ENCODE data around the gene ISCA2. TPM values are rescaled to one million over a fixed set of nuclear protein-coding genes. Genes with fewer than 3 reads are reported as not detected.

ISCA2 gene
- total RNA-seq, 1 donor from 2014 or later = 16.9 TPM

GRCh38 chr14:74528886-74529285 lies 35.3 kb downstream of the ISCA2 start:
- Mint-ChIP-seq H3K27ac (ENCODE audit: unreplicated experiment) (no peak overlapping the region), H3K36me3 (ENCODE audit: low read depth) (peaks cover 26% of the 10 kb centered on the region), H3K27me3 (ENCODE audit: low read depth) (no peaks in the 10 kb centered on the region), H3K4me1 (ENCODE audit: low read depth) (peaks cover 32% of the 10 kb centered on the region), H3K4me3 (ENCODE audit: unreplicated experiment) (no peak overlapping the region), H3K9me3 (ENCODE audit: low read depth) (no peaks in the 10 kb centered on the region)
- no peak for DNase-seq (ENCODE audit: low spot score)
- TF ChIP-seq, protein P1, sequence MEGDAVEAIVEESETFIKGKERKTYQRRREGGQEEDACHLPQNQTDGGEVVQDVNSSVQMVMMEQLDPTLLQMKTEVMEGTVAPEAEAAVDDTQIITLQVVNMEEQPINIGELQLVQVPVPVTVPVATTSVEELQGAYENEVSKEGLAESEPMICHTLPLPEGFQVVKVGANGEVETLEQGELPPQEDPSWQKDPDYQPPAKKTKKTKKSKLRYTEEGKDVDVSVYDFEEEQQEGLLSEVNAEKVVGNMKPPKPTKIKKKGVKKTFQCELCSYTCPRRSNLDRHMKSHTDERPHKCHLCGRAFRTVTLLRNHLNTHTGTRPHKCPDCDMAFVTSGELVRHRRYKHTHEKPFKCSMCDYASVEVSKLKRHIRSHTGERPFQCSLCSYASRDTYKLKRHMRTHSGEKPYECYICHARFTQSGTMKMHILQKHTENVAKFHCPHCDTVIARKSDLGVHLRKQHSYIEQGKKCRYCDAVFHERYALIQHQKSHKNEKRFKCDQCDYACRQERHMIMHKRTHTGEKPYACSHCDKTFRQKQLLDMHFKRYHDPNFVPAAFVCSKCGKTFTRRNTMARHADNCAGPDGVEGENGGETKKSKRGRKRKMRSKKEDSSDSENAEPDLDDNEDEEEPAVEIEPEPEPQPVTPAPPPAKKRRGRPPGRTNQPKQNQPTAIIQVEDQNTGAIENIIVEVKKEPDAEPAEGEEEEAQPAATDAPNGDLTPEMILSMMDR (IDR thresholded peaks at IDR 0.05) = no peak

- peaks cover 17% of the 10 kb centered on the region for H3K4me1 Mint-ChIP-seq (ENCODE audit: low read depth)
- H3K27ac Mint-ChIP-seq (ENCODE audit: unreplicated experiment) = no peak overlapping the region
- no peaks in the 10 kb centered on the region for H3K27me3 Mint-ChIP-seq (ENCODE audit: low read depth)
- H3K9me3 Mint-ChIP-seq (ENCODE audit: low read depth) = no peaks in the 10 kb centered on the region
- TF ChIP-seq, protein P1 (IDR thresholded peaks at IDR 0.05) = no peak
- H3K4me3 Mint-ChIP-seq (ENCODE audit: unreplicated experiment) = no peak overlapping the region
- H3K36me3 Mint-ChIP-seq (ENCODE audit: low read depth) = peaks cover 27% of the 10 kb centered on the region
- no peak for DNase-seq (ENCODE audit: low spot score)
These were observed 37.4 kb downstream of the ISCA2 start for GRCh38 chr14:74531006-74531405.

DNA sequence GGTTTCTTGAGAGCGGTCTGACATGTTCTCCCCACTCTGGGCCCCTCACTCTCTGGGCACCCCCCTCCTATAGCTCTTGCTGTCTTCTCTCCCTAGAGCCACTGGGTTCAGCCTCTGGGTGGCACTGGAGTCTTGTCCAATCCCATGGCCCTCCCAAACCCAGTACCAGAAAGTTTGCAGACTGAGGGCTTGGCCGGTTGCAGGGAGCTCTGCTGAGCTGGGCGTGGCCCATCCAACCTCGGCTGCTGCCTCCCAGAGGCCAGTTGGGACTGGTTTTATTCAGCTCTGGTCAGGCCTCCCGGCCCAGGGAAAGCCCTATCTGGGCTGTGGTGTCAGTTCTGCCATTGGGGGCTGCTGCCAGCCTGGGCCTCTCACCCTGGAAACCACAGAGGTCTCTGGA lies 37.9 kb downstream of the ISCA2 start:
- H3K27me3 Mint-ChIP-seq (ENCODE audit: low read depth) = no peaks in the 10 kb centered on the region
- peaks cover 18% of the 10 kb centered on the region for H3K4me1 Mint-ChIP-seq (ENCODE audit: low read depth)
- peaks cover 25% of the 10 kb centered on the region for H3K36me3 Mint-ChIP-seq (ENCODE audit: low read depth)
- TF ChIP-seq, protein P1 (IDR thresholded peaks at IDR 0.05) = peak; percentile 65
- no peak overlapping the region for H3K27ac Mint-ChIP-seq (ENCODE audit: unreplicated experiment)
- DNase-seq (ENCODE audit: low spot score) = no peak
- H3K9me3 Mint-ChIP-seq (ENCODE audit: low read depth) = no peaks in the 10 kb centered on the region
- H3K4me3 Mint-ChIP-seq (ENCODE audit: unreplicated experiment) = no peak overlapping the region

DNA sequence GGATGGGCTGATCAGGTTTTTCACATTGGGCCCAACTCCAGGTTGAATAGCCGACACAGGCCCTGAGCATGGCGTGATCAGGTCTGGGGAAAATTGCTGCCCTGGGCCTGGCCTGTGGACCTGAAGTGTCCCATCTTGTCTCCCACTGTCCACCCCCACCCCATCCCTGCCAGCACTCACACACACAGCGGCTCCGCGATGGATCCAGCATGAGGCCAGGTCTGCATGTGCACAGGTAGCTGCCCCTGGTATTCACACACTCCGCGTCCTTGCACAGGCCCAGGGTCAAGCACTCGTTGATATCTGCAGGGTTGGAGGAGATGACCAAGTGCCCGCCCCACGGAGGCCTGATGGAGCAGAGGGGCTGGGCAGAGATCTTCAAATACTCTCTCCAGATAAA lies 38.7 kb downstream of the ISCA2 start:
- H3K27me3 Mint-ChIP-seq (ENCODE audit: low read depth) = no peaks in the 10 kb centered on the region
- peaks cover 17% of the 10 kb centered on the region for H3K4me1 Mint-ChIP-seq (ENCODE audit: low read depth)
- H3K4me3 Mint-ChIP-seq (ENCODE audit: unreplicated experiment) = no peak overlapping the region
- DNase-seq (ENCODE audit: low spot score) = no peak
- no peaks in the 10 kb centered on the region for H3K9me3 Mint-ChIP-seq (ENCODE audit: low read depth)
- peaks cover 25% of the 10 kb centered on the region for H3K36me3 Mint-ChIP-seq (ENCODE audit: low read depth)
- TF ChIP-seq, protein P1 (IDR thresholded peaks at IDR 0.05) = no peak
- no peak overlapping the region for H3K27ac Mint-ChIP-seq (ENCODE audit: unreplicated experiment)

DNA sequence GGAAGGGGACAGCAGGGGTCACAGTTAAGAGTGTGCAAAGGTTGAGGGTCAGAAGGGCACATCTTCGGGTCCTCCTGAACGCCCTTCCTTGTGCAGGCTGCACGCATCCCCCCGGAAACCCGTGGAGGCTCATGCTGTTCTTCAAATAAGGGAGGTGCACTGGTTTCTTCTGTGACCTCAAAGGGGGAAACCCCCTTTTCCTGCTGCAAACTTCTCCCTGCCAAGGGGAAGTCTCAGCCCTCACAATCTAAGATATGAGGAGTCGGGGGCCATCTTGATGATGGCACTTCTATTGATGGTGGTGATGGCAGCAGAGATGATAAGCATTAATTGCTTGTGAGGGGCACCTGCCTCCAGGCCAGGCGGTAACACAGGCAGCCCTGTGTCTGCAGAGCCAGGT lies 40.0 kb downstream of the ISCA2 start:
- no peak for DNase-seq (ENCODE audit: low spot score)
- H3K27ac Mint-ChIP-seq (ENCODE audit: unreplicated experiment) = no peak overlapping the region
- no peak overlapping the region for H3K4me3 Mint-ChIP-seq (ENCODE audit: unreplicated experiment)
- TF ChIP-seq, protein P1 (IDR thresholded peaks at IDR 0.05) = no peak
- peaks cover 23% of the 10 kb centered on the region for H3K4me1 Mint-ChIP-seq (ENCODE audit: low read depth)
- peaks cover 30% of the 10 kb centered on the region for H3K36me3 Mint-ChIP-seq (ENCODE audit: low read depth)
- H3K9me3 Mint-ChIP-seq (ENCODE audit: low read depth) = no peaks in the 10 kb centered on the region
- H3K27me3 Mint-ChIP-seq (ENCODE audit: low read depth) = no peaks in the 10 kb centered on the region
